HepG2 (cell line): Measurements from ENCODE around the gene COL25A1. TPM values are rescaled to one million over a fixed set of nuclear protein-coding genes. Genes with fewer than 3 reads are reported as not detected.
"Not testable (repeated sequence)": the region's sequence is repeated elsewhere in the genome, so short reads cannot be mapped to it uniquely, and the experiment has no call there.

ENCODE experiments used
- ATAC-seq: fragments of 200-7000 bp; cut with Tn5 transposase; 3 replicates; pipeline ENCODE4 v1.9.1; 2020; ENCODE audit warnings: mild to moderate bottlenecking, moderate library complexity
- BruUV-seq: library from RNA; stranded (reverse); fragments of 400-500 nt; replicated peaks from 2 replicates; lab custom pipeline; 2021; lab: Mats Ljungman, UMichigan
- CTCF ChIA-PET: fragments of 300-600 bp; formaldehyde crosslinking; extraction: SDS; loops from one replicate; lab custom pipeline; 2021; ENCODE audit warnings: low total read pairs, inconsistent platforms, low intra/inter-chr PET ratio; lab: Yijun Ruan, JAX
- POLR2A ChIA-PET: fragments of 350-600 bp; sonication (Branson Sonifier 250); formaldehyde crosslinking; loops from one replicate; lab custom pipeline; 2020; ENCODE audit warnings: antibody characterized with exemption, inconsistent platforms; lab: Yijun Ruan, JAX
- DNase-seq: peaks from one replicate; pipeline ENCODE4 v3.0.0-alpha.2; 2015; ENCODE audit warnings: low spot score
- FAIRE-seq: peaks from 3 replicates; lab custom pipeline; 2011; peaks lifted over from hg19 to GRCh38; lab: Jason Lieb, UNC
- H2AFZ ChIP-seq: one replicate; pipeline ENCODE4 v1.6.1; 2011; ENCODE audit warnings: low read length, inconsistent platforms
- H3K27ac ChIP-seq: fragments of 300-600 bp; 3 replicates; pipeline ENCODE4 v1.8.0; 2011; ENCODE audit warnings: mixed run types, mild to moderate bottlenecking, mixed read lengths, low read length, inconsistent platforms; ENCODE audit not compliant: insufficient read depth; ENCODE audit errors: extremely low read length
- H3K27me3 ChIP-seq, 2 experiments: fragments of 200-600 bp in 1 of 2; 2 replicates in 1 of 2; 3 replicates in 1 of 2; pipeline versions ENCODE4 v1.6.0 to v1.8.0; 2011; ENCODE audit warnings: low read length in 2 of 2, mild to moderate bottlenecking in 2 of 2, moderate library complexity in 2 of 2, inconsistent platforms in 1 of 2; ENCODE audit not compliant: insufficient read depth in 2 of 2, control insufficient read depth in 1 of 2
- H3K36me3 ChIP-seq, 2 experiments: fragments of 200-600 bp in 1 of 2; replicated peaks in 1 of 2; 2 replicates in 1 of 2; 3 replicates in 1 of 2; pipeline versions ENCODE4 v1.5.1 to v1.8.0; 2011; ENCODE audit warnings: low read length in 2 of 2, inconsistent platforms in 1 of 2; ENCODE audit not compliant: insufficient read depth in 2 of 2, control insufficient read depth in 1 of 2
- H3K4me1 ChIP-seq: 2 replicates; pipeline ENCODE4 v1.5.1; 2012; ENCODE audit warnings: low read length, inconsistent platforms; ENCODE audit not compliant: insufficient read depth
- H3K4me2 ChIP-seq: 2 replicates; pipeline ENCODE4 v1.6.0; 2011; ENCODE audit warnings: low read depth, low read length, inconsistent platforms
- H3K4me3 ChIP-seq, 3 experiments: fragments of 200-600 bp in 1 of 3; sonication (generic), shearing (Covaris generic) in 1 of 3; replicated peaks in 1 of 3; 2 replicates each; pipeline ENCODE4 v1.5.1; 2011 to 2016; ENCODE audit warnings: low read length in 3 of 3, inconsistent platforms in 2 of 3, low read depth in 2 of 3, mild to moderate bottlenecking in 2 of 3, control low read depth in 1 of 3, mixed read lengths in 1 of 3; ENCODE audit not compliant: insufficient read depth in 1 of 3
- H3K79me2 ChIP-seq: one replicate; pipeline ENCODE4 v1.6.1; 2011; ENCODE audit warnings: low read length, inconsistent platforms; ENCODE audit not compliant: insufficient read depth
- H3K9ac ChIP-seq: 2 replicates; pipeline ENCODE4 v1.6.0; 2011; ENCODE audit warnings: mild to moderate bottlenecking, low read depth, low read length, inconsistent platforms; ENCODE audit not compliant: insufficient read depth
- H3K9me3 ChIP-seq: 2 replicates; pipeline ENCODE4 v1.5.1; 2012; ENCODE audit warnings: mild to moderate bottlenecking, low read length
- H4K20me1 ChIP-seq: 2 replicates; pipeline ENCODE4 v1.6.0; 2011; ENCODE audit warnings: inconsistent platforms, mild to moderate bottlenecking, low read length, moderate library complexity; ENCODE audit not compliant: insufficient read depth
- ADNP ChIP-seq: sonication (generic); formaldehyde crosslinking; IDR thresholded peaks from 2 replicates; pipeline ENCODE4 v1.4.0; 2020; ENCODE audit warnings: missing genetic modification reagents
- ELF1 ChIP-seq: sonication (generic); formaldehyde crosslinking; IDR thresholded peaks from 2 replicates; pipeline ENCODE4 v1.4.0; 2020; ENCODE audit warnings: missing genetic modification reagents
- ELF4 ChIP-seq: sonication (generic); formaldehyde crosslinking; IDR thresholded peaks from 2 replicates; pipeline ENCODE4 v1.5.0; 2020; ENCODE audit warnings: missing genetic modification reagents, mild to moderate bottlenecking, moderate library complexity, borderline replicate concordance
- NAIF1 ChIP-seq: sonication (generic); formaldehyde crosslinking; IDR thresholded peaks from 2 replicates; pipeline ENCODE4 v1.5.0; 2020; ENCODE audit warnings: mild to moderate bottlenecking, missing genetic modification reagents, borderline replicate concordance
- NBN ChIP-seq: fragments of 450-650 bp; conservative IDR thresholded peaks from 2 replicates; pipeline ENCODE4 v1.6.1; 2017
- ZBTB43 ChIP-seq: sonication (generic); formaldehyde crosslinking; conservative IDR thresholded peaks from 2 replicates; pipeline ENCODE4 v1.4.0; 2020; ENCODE audit warnings: missing genetic modification reagents
- ZBTB7B ChIP-seq: sonication (generic); formaldehyde crosslinking; IDR thresholded peaks from 2 replicates; pipeline ENCODE4 v1.4.0; 2020; ENCODE audit warnings: missing genetic modification reagents
- ZNF619 ChIP-seq: sonication (generic); formaldehyde crosslinking; IDR thresholded peaks from 2 replicates; pipeline ENCODE4 v1.4.0; 2020; ENCODE audit warnings: mild to moderate bottlenecking, missing genetic modification reagents
- WGBS: methylation state at CpG from one replicate; pipeline ENCODE4 v1.1.6; 2017; ENCODE audit warnings: low lambda C conversion rate; 5-methylcytosine and 5-hydroxymethylcytosine counted together
- in situ Hi-C: cut with HindIII; loops from 2 replicates; pipeline ENCODE4 v1.10.0; 2017; ENCODE audit warnings: low pct_unique_long_range_greater_than_20kb; ENCODE audit not compliant: extremely low pct_ligation_motif_present
- intact Hi-C: fragments of 100-400 bp; cut with micrococcal nuclease; formaldehyde crosslinking; loops from one replicate; pipeline ENCODE4 v1.10.0; 2022; ENCODE audit not compliant: unreplicated experiment
- polyA plus RNA-seq, 8 experiments: library from polyadenylated mRNA; depleted of rRNA in 3 of 8; stranded (reverse) in 7 of 8; unstranded in 1 of 8; fragments of >200 nt; fragmentation: Illumina TruSeq in 4 of 8; extraction: Trizol in 4 of 8; gene quantifications; 2 replicates each; pipeline versions ENCODE4 v1.2.1 to v1.2.3, GENCODE V29; 2011 to 2016; ENCODE audit warnings: low read depth in 4 of 8, missing spikeins in 1 of 8, mixed read lengths in 1 of 8; ENCODE audit not compliant: insufficient read depth in 1 of 8
- total RNA-seq, 5 experiments: library from RNA; depleted of rRNA; stranded (reverse); fragments of >200 nt; fragmentation: Illumina TruSeq; extraction: Trizol; gene quantifications; 2 replicates each; pipeline ENCODE4 v1.2.3, GENCODE V29; 2016; ENCODE audit warnings: low read depth in 1 of 5

The COL25A1 gene
- total and polyA plus RNA-seq, 2 of the 13 experiments (the other 11 are each of a cell fraction or from before 2014, with no cell fraction given) = not detected

GRCh38 chr4:109111031-109111430 is 191.4 kb downstream of the COL25A1 start:
- intact Hi-C loops = no loop called here
- Histone ChIP-seq H3K27me3 (no peaks in the 10 kb centered on the region), H2AFZ (no peak overlapping the region), H3K4me1 (no peaks in the 10 kb centered on the region), H3K4me2 (no peak overlapping the region), H3K27ac (no peak overlapping the region), H4K20me1 (no peaks in the 10 kb centered on the region), H3K9ac (no peak overlapping the region), H3K36me3 (no peaks in the 10 kb centered on the region), H3K79me2 (no peaks in the 10 kb centered on the region), H3K4me3 (no peak overlapping the region), H3K9me3 (no peaks in the 10 kb centered on the region)
- ChIA-PET POLR2A (no interaction called here), CTCF (no interaction called here)
- WGBS = 2% methylated on average over 3 of the region's 3 CpGs
- FAIRE-seq (no peak), ATAC-seq (no peak), DNase-seq (no peak)
- in situ Hi-C loops = no loop called here
- no TSS peak for BruUV-seq
- TF ChIP-seq ZNF619 (no peak), ZBTB43 (CRISPR knock-in tag) (no peak), ELF1 (CRISPR knock-in tag) (no peak), NBN (no peak), ADNP (CRISPR knock-in tag) (no peak), ELF4 (CRISPR knock-in tag) (no peak), ZBTB7B (CRISPR knock-in tag) (no peak), NAIF1 (no peak)

GRCh38 chr4:109108215-109108614 is 194.2 kb downstream of the COL25A1 start:
- H3K4me2 ChIP-seq, H3K9ac ChIP-seq, H3K27ac ChIP-seq, H3K9me3 ChIP-seq, H3K79me2 ChIP-seq, CTCF ChIA-PET, POLR2A ChIA-PET, H4K20me1 ChIP-seq, H3K4me1 ChIP-seq, in situ Hi-C loops, H2AFZ ChIP-seq, H3K4me3 ChIP-seq, BruUV-seq, ATAC-seq, H3K36me3 ChIP-seq, FAIRE-seq, DNase-seq, H3K27me3 ChIP-seq, intact Hi-C loops: not testable (repeated sequence)
- WGBS = 0% methylated on average over 2 of the region's 2 CpGs
